Measurements from ENCODE around the gene SSBP2.

Gene SSBP2

GRCh38 chr5:81365541-81365940, 385.4 kb downstream of the SSBP2 start:
- no peak for TF ChIP-seq ZNF274 (IDR thresholded peaks at IDR 0.05; ENCODE audit: low read depth, low read length)
- no peak overlapping the region for H3K4me3 ChIP-seq (ENCODE audit: low read length)

DNA sequence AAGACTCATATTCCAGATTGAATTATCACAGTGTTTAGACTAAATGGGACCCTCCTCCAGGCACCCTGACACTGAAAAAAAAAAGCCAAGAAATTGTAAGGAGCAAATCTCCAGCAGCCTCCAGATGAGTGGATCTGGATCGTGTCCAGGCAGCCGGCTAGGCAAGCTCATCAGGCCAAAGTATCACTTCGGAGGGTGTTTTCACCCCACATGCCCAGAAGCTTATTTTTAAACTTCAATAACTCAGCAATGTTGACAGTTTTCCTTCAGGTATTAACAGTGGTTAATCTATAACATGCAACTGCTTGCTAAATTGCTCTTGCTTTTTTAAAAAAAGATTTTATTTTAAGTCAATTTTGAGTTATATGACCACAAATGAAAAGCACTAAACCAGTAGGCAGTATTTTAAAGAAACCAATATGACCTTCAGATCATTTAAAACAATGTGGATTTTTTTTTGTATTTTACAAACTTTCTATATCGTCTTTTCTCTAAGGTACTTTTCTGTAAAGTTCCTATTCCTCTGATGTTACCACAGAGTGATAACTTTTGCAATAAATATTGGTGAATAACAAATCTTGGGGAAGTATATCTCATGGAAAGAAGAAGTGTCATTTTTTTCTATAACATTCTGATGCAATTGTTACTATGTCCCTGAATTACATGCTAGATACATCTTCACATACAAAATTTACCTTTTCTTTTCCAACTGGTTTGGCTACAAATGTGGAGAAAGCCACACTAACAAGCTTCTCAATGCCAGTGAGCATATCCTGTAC, 387.6 kb downstream of the SSBP2 start:
- no peak for TF ChIP-seq ZNF274 (IDR thresholded peaks at IDR 0.05; ENCODE audit: low read depth, low read length)

More for the DNA sequence above, 387.6 kb downstream of the SSBP2 start:
- no peak overlapping the region for H3K4me3 ChIP-seq (ENCODE audit: low read length)

Data from GM08714 (cell line).